GM19035 (cell line): ENCODE data around the gene TBC1D8.

ENCODE experiments used
- ATAC-seq: cut with Tn5 transposase; IDR thresholded peaks from one replicate; pipeline ENCODE4 v1.9.1; 2021; ENCODE audit not compliant: unreplicated experiment

The TBC1D8 gene

DNA sequence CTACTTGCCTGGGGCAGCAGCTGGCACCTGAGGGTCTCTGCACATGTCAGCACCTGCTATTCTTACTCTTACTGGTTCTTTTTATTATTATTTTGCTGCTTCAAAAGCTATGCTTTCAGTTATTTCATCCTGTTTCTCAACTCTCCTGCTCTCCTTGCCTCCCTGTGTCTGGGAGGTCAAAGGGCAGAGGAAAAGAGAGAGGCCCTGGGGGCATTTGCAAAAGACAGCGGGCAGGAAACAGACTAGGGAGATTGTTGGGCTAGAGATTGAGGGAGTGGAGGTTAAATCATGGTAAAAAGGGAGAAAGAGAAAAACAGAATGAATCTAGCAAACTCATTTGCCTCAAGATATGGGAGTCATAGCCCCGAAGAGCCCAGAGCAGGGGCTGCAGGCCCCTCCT, 170.2 kb downstream of the TBC1D8 start:
- ATAC-seq, result no peak

DNA sequence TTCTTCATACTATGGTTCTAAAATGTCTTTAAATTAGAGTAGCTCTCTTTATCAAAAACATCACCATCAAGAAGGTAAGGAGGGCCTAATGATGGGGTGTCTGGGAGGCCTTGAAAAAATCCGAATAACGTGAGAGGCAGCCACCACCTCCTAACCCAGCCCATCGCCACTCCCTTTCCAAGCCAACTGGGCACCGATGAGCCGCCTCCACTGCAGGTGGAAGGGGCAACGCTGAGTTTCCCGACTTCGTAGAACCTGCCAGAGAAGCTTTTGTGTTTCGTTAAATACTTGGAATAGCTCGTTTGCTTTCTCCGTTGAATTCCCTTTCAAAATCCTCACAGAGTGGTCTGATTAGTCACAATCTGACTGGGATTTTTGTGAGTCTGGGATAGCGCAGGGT, 171.1 kb downstream of the TBC1D8 start:
- ATAC-seq, result no peak

DNA sequence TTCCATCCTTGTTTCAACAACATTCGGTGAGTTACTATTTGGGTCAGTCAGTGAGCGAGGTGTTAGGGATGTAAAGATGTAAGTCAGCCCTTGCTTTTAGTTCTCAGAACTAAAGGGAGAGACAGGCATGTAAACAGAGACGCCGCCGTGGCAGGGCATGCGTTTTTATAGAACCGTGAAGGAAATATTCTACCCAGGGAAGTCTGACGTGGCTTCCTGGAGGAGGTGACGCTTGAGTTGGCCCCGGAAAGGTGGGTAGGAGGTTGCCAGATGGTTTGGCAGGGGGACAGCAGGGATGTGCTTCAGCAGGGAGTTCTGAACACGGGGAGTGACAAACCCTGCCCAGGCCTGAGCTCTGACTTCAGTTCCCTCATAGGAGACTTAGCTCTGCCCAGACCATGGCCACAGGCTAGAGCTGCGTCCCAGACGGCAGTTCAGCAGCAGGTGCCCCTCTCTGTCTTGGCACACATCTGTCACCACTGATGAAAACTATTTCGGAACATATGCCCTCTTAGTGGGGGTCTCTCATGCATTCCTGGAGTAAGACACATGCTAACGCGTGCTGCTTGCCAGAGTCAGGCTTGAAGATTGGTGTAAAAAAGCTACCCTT, 172.5 kb downstream of the TBC1D8 start:
- ATAC-seq, result no peak

DNA sequence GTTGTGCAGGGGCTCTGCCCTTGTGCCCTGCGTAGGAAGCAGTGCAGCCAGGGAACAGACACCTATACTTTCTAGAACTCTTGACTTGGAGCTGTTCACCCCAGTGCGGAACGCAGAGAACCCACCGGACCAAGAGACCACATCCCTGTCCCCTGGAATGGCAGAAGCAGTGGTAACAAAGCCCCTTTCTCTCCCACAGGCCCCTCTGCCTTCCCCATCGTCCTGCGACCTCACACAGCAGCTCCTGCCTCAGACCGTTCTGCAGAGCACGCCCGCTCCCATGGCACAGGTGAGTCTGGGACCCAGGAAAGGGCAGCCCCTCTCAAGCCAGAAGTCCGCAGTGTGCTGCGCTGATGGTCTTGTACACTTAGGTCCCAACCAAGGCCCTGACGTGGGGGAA, 173.7 kb downstream of the TBC1D8 start:
- ATAC-seq, result no peak

DNA sequence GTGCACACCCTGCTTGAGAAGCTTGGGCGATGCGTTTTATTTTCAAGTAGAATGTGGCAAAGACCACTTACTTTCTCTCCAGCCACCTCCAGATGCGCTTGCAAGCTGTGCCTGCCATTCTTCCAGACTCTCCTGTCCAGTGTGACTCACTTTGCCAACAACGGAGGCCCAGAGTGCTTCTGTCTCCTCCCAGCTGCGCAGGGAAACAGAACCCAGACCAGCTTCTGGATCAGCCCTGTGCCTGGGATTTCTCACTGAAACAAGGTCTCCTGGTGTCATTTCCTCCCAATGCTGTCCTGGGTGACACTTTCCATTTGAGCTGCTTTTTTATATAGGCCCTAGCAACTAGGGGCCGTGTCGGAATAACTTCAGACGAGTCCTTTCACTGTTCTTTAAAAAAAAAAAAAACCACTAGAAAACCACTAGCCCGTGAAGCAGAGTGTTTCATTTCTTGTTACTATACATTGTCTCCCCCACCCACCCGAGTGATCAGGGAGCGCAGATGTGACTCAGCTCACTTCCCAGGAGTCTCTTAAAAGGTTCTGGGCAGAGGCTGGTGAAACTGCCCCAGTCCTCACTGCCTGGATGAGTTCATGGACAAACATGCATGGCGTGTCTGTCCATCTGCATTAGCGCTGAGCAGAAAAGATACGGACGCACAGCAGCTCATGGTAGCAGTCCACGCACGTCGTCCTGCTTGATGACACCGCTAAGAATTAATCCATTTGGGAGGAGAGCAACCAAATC, 174.4 kb downstream of the TBC1D8 start:
- ATAC-seq, result peak; percentile 75

DNA sequence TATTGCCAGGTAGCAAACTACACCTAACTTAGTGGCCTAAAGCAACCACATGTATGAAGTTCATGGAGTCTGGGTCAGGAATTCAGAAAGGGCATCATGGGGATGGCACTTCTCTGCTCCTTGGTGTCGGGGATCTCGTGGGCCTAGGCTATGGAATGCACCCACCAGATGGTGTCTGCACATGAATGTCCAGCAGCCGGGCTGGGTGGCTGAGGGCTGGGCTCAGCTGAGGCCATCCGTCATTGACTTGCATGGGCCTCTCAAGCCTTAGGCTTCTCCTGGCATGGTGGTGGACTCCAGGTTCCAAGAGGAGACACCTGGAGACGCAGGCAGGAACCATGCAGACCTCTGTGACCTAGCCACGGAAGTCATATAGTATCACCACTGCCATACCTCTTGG, 175.1 kb downstream of the TBC1D8 start:
- no peak for ATAC-seq

DNA sequence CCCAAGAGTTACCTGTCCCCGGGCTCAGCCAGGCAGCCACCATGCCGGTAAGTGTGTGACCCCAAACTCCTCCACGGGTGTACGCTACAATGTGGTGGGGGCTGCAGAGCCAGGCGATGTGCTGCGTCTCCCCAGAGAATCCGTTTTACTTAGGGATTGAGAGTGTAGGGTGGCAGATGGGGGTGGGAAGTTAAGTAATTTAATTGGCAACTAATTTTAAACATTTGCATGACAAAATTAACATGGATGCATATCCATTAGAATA, 175.7 kb downstream of the TBC1D8 start:
- no peak for ATAC-seq

DNA sequence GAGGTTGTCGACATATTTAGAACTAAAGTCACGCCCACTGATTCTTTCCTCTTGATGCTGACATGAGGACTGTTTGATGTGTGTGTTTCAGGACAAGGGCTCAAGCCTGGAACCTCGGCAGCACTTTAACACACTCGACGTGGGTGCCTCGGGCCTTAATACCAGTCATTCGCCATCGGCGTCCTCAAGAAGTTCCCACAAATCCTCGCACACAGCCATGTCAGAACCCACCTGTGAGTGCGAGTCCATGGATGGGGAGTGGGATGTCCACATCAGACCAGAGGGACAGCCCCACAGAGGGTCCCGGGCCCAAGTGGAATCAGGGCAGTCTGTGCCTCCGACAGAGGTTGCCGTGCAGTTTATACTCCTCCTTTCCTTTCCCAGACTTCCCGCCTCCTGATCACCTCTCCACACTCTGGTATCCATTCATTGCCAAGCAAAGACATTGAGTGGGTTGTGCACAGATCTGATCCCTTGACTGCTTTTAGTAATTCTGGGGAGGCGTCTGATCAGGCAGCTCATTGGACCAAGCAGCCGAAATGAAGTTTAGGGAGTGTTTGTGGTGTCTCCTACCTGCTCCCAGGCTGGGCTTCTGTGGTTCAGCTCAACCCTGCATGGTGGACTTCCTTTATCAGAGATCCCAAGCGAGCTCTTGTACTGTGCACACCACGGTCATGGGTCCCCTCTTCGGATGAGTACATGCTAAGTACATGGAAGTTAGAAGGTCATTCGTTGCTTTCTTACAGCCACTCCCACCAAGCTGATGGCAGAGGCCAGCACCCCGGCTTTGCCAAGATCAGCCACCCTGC, 176.3 kb downstream of the TBC1D8 start:
- no peak for ATAC-seq

DNA sequence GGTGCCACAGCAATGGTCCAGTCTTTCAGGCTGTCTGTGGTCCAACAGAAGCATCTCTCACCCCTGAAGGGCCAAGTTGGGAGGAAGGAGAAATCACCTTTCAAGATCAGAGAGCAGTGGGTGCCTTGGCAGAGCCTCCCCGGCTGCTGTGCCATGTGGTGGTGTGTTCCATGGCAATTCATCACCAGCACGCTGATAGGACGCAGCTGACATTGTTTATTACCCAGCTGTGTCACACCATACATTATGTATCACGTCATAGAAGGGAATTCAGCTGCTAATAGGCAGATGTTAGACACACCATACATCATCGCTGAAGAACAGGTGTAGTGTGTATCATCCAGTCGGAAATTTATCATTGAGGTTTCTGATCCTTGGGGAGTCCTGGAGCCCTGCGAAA, 178.7 kb downstream of the TBC1D8 start:
- ATAC-seq, result no peak

DNA sequence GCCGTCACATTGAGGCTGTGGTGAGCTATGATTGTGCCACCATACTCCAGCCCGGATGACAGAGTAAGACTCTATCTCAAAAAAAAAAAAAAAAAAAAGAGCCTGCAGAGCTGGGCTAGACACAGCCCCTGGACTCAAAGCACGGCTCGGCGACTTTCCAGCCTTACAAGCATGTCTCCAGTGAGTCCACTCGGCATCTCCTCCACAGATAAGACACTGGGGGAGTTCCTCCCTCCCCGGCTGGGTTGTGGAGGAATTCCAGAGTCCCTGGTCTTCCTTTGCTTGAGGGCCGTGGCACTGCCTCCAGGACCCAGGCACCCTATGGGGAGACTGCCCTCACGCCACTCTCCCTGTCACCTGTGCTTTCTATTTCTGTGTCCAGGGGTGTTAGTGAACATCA, 180.0 kb downstream of the TBC1D8 start:
- ATAC-seq, result no peak

DNA sequence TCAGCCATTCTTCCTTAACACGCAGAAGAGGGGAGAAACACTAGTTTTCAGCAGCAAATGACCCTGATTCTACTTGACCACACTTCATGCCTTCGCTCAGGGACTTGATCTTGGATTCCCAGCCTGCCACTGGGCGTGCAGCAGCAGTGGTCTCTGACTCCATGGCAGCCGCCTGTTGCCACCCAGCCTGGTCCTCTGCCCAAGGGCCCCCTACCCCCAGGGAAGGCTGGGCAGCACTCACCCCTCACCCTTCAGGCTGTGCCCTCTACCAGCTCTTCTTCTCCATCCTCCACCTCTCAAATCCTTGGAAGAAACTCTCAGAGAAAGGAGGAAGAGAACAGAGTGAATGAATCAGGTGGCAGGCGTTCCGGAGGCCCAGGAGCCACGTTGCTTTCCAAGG, 181.2 kb downstream of the TBC1D8 start:
- ATAC-seq, result no peak

DNA sequence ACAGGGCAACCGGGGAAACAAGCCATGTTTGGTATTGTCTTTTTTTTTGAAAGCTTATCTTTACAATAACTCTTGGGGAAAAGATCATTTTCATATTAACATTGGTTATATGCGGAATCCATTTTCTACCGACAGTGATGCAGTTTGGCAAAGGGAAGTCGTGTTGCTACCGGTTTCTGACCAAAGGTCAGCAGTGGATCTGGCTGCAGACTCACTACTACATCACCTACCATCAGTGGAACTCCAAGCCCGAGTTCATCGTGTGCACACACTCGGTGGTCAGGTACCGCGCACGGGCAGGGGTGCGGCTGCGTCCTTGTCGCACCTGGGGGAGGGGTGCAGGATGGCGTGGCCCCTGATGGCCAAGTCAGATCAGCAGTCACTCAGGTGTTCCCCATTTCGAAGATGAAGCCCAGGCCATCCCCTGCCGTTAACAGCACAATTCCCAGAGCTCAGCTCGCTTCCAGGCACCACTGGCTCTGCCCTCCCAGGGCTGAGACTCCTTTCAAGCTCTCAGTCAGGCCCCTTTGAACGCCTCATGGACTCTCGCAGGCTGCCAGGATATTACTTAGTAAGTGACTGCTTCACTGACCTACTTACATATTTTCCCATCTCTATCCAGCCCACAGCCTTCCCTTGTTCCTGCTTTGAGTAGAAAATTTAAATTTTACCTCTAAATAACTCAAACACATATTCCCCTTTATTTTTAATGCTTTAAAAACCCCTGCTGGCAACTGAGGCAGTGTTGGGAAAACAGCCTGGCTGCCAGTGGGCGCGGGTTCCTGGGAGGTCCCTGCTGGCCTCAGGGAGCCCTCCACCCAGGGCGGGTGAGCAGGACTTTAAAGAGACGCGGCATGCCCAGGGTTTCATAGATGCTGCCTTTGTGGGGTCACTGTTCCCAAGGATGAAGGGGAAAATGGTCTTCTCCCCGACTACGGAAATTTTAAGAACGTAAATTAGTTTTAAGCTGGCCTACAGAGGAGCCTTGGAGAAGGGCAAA, 182.7 kb downstream of the TBC1D8 start:
- no peak for ATAC-seq

DNA sequence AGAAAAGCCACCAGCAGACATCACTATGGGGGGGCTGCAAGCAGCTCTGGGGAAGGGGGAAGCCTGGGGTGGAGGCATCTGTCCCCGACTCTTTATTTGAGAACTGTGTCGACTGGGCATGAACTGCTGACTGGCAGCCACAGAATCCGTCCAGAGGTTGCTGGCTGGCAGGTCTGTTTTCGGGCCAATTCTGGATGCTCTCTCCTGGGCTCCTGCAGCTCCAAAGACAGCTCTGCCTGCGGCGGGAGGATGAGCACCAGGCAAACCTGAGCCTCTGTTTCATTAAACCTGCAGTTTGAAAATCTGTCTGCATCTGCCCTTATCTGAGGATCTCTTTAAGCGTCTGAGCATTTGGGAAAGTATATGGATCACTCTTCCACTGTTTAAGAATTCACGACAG, 183.5 kb downstream of the TBC1D8 start:
- ATAC-seq, result no peak

DNA sequence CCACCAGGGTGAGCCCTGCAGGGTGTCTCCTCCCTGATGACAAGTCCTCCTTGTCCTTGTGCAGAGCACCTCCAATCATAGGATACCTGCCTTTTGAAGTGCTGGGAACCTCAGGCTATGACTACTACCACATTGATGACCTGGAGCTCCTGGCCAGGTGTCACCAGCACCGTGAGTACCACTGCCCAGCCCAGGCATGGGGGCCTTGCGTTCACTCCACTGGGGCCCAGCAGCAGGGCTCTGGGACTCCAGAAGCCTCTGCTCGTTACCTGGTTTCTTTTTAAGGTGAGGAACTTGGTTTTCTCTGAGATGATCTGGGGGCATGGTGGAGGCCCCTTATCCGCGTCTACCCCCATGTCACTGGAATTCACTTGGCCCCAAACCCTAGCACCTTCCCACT, 185.6 kb downstream of the TBC1D8 start:
- no peak for ATAC-seq

DNA sequence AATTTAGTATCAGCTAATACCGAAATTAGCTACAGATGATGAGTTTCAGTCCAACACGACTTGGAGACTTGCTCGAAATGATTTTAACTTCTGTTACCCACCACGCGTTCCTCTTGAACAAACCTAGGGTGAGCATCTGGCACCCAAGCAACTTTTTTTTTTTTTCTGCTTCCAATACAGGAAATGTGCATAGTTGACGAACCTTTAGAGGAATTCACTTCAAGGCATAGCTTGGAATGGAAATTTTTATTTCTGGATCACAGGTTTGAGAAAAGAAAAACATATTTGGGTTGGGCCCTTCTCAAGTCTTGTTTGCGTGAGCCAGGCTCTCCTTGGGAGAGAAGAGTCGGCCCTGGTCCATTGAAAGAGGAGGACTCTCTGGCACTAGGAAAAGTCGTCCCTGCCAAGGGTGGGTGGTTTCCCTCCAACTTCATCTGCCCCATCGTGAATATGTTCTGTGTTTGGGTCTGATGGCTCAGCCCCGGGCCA, 186.5 kb downstream of the TBC1D8 start:
- no peak for ATAC-seq

DNA sequence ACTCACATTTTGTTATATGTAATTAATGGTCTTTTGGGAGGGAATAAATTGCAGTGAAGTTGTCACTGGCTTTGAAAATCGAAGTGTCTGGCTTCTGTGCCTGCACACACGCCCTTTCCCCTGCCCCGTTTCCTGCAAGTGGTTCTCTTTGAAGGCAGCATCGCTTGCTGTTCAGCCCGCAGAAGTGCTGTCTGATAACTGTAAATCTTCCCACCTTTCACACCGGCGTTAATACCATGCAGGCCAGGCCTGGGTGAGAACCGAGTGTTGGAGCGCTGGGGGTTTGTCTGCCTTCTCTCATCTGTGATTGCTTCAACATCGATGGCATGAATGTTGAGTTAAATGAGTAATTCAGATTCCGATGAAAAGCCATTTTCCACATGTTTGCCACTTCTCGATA, 187.0 kb downstream of the TBC1D8 start:
- no peak for ATAC-seq

DNA sequence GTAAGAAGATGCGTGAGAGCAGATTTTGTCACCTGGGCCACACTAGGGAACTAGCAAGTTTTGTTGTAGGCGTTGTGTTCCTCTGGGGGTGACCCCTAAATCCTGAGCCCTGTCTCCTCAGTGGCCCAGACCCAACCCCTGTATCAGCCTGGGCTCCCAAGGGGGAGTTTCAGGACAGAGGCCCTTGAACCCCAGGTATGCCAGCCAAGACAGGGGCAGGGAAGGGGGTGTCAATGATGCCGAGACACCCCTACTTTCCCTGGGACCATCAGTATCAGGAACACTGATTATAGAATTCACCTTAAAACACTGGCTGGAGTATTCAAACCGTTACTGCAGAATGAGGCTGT, 188.2 kb downstream of the TBC1D8 start:
- no peak for ATAC-seq

DNA sequence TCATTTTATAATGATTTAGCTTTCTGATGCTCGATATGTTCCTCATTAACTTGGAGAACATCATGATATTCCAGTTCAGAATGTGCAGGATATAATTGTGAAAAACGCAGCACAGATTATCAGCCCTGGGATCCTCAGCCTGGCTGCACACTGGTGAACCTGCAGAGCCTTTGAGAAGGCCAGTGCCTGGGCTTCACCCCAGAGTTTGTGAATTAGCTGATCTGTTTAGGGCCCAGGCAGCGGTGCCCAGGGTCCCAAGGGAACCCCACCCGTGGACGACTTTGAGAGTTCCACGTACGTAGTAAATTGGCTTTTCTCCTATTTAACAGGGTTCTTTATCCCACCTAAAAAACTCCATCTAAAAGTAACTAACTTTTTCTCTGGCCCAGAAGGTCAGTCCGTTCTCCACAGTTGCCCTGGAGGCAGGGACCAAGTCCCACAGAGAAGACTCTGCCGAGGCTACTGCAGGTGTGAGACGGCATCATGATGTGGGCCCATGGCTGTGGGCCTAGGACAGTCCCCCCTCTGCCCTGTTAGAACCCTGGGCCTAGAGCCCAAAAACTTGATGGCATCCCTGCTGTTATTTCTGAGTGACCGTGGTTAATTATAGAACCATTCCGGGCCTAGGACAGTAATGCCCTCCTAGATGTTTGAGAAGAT, 188.7 kb downstream of the TBC1D8 start:
- ATAC-seq, result no peak

DNA sequence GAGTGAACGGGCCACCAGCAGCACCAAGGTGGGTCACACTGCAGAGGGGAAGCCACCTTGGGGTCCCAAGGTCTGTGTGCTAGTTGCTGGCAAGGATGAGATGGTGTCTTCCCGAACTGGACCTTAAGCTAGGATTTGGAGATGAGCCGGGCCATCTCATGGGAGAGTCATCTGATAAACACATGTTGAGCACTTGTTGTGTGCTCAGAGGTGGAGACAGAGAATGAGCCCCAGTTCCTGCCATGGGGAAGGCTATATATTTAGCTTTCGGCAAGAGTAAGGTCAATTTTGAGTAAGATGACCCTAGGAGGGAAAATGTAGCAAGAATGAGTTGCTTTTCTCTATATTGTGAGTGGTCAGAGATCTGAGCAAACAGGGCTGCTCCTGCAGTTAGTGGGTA, 190.5 kb downstream of the TBC1D8 start:
- no peak for ATAC-seq

DNA sequence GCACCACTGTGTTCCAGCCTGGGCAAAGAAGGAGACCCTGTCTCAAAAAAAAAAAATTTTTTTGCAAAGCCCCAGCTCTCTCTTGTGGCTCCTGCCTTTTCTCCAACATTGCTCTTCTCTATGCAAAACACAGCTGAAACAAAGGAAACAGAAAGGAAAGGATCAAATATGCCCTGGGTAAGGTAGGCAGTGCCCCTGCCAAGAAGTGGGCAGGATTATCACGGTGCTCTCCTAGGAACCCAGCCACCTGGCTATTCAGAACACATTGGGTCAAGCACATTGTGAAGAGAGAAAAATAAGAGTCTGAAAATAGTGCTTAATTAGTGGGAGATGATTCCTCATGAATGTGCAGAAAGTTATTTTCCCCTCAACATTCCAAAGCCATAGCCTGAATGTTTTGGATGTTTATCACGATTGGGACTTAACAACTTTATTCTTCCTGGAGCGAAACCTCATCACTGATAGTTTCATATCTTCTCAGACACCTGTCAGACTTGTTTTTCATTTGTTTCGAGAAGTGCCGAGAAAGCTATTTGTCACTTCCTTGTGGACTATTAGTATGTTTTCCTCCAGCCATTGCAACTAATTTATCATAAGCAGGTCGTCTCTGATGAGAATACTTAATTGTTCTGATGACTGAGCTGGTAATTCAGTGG, 191.8 kb downstream of the TBC1D8 start:
- no peak for ATAC-seq
